ENCODE measurements around the gene CYSTM1.

DNA sequence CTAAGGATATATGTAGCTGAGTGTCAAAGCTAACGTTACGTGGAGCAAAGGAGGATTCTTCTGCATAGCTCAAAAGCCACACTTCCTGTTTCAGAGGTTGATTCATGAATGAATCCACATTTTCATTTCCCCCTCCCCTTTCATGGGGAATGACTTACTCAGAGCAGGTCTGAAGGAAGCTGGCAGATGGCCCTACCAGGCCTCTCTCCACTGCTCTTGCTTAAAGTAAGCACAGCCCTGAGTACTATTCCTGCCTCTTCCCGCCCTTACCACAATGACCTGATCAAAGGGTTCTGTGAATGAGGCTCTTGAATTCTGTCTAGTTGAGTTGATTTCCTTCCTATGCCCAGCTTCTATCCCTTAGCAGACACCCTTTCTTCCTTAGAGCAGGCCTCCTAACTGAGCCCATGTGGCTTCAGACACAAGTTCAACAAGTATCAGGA lies 43.0 kb upstream of the CYSTM1 start:
- TF ChIP-seq, protein P1, sequence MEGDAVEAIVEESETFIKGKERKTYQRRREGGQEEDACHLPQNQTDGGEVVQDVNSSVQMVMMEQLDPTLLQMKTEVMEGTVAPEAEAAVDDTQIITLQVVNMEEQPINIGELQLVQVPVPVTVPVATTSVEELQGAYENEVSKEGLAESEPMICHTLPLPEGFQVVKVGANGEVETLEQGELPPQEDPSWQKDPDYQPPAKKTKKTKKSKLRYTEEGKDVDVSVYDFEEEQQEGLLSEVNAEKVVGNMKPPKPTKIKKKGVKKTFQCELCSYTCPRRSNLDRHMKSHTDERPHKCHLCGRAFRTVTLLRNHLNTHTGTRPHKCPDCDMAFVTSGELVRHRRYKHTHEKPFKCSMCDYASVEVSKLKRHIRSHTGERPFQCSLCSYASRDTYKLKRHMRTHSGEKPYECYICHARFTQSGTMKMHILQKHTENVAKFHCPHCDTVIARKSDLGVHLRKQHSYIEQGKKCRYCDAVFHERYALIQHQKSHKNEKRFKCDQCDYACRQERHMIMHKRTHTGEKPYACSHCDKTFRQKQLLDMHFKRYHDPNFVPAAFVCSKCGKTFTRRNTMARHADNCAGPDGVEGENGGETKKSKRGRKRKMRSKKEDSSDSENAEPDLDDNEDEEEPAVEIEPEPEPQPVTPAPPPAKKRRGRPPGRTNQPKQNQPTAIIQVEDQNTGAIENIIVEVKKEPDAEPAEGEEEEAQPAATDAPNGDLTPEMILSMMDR (IDR thresholded peaks at IDR 0.05) = no peak
- no peak for TF ChIP-seq EP300 (IDR thresholded peaks at IDR 0.05)
- no peak for TF ChIP-seq POLR2AphosphoS5 (IDR thresholded peaks at IDR 0.05)
- TF ChIP-seq POLR2A (IDR thresholded peaks at IDR 0.05) = no peak

All from sigmoid colon (tissue), 4 donors.